Neural cell (in vitro differentiated cells): Measurements from ENCODE around the gene UBASH3A.

ENCODE experiments used
- CTCF ChIP-seq: fragments of 450-650 bp; IDR thresholded peaks from 2 replicates; pipeline ENCODE4 v1.5.1; 2014; ENCODE audit warnings: antibody characterized with exemption, mild to moderate bottlenecking, moderate library complexity; ENCODE audit not compliant: poor library complexity, severe bottlenecking
- TAF1 ChIP-seq: IDR thresholded peaks from 2 replicates; pipeline ENCODE4 v1.6.1; 2012; ENCODE audit warnings: low read depth

- peak; percentile 52 for TF ChIP-seq CTCF
- TF ChIP-seq TAF1: no peak
Observed at GRCh38 chr21:42411197-42411869, 7.6 kb downstream of the UBASH3A start.
